GM18520 (cell line): ENCODE data around the gene ITPRID2.

Experiments
- ATAC-seq: cut with Tn5 transposase; IDR thresholded peaks from one replicate; pipeline ENCODE4 v1.9.1; 2021; ENCODE audit not compliant: unreplicated experiment

ITPRID2 gene

GRCh38 chr2:181891258-181891965 lies at the start of gene ITPRID2:
TSS of gene ITPRID2 (plus strand) at chr2:181891730. CDS start at chr2:181892067, 337 bp downstream.
- peak; percentile 80 for ATAC-seq

GRCh38 chr2:181844551-181845290 lies 46.8 kb upstream of the ITPRID2 start:
- no peak for ATAC-seq

DNA sequence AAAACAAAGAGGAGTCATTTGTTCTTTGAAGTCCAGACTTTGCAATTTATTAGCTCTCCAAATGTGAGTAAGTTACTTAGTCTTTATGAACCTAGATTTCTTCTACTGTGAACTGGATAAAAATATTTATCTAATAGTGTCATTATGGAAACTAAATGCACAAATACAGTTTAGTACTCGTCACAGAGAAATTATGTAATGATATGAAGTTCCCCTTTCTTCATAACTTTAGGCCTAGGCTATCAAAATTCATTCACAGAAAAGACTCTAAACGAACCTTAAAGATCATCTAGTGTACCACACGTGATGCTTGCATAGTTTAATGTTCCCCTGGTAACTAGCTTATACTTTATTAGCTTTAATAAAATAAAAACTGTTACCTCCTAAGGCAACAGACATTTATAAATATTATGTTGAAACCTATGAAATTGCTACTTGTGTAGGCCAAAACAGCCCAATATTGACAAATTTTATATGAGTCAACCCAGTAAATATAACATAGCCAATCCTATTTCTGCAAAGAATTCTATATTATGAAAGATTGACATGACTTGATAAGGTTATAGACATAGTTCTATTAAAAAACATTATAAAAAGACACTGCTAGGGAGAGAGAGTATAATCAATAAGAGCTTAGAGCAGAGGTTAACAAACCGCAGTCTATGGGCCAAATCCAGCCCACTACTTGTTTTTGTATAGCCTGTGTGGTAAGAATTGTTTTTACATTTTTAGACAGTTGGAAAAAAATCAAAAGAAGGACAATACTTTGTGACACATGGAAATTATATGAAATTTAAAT lies 44.9 kb upstream of the ITPRID2 start:
- no peak for ATAC-seq

DNA sequence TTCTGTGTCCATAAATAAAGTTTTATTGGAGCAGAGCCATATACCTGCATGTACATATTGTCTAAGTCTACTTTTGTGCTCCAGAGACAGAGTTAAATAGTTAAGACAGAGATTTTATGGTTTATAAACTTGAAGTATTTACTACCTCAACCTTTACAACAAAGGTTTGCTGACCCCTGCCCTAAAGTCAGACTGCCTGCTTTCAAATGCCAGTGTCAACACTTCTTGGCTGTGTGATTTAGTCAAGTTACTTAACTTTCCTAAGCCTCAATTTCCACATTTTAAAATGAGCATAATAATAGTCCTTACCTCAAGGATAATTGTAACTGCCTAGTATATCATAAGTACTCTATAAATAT lies 44.4 kb upstream of the ITPRID2 start:
- no peak for ATAC-seq

DNA sequence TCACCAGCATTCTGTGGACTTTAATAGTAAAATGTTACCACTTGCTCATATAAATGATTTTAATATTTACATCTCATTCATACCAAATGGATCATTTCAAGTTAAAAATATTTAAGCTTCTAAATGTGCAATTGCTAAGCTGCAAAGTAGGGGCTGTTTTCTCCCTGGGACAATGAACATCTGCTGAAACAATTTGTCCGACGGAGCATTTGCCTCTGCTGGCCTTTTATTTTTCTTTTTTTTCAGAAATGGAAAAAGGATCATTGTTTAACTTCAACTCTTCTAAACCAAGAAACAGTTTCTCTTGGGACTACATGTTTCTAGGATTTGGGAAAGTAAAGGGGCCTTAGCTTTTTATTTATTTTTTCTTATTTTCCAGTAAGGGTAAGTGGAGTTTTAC lies 43.8 kb upstream of the ITPRID2 start:
- no peak for ATAC-seq

DNA sequence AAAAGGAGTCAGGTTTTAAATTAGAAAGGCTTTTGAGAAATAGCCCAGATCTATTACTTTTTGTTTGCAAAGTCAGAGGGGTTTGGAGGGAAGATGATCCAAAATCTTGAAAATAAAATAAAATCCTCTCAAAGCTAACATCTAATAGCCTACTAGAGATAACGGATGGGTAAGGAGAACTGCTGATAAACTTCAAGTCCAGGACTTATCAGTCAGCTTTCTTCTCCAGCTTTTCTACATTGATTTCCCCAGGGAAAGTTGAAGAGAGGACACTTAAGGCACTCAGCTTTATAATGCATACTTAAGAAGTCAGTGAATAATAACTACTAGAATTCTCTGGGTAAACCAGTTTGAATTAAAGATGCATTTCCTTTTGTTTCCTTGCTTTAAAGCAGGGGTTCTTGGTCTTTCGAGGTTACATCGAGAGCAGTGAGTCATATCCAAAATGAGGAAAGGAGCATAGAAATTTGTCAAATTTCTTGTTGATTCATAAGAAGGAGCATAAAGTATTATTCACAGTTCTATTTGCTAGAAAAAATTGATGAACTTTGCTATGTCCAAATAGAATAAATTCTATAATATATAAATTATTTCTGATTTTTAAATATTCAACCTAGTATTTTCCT lies 43.2 kb upstream of the ITPRID2 start:
- ATAC-seq: no peak

DNA sequence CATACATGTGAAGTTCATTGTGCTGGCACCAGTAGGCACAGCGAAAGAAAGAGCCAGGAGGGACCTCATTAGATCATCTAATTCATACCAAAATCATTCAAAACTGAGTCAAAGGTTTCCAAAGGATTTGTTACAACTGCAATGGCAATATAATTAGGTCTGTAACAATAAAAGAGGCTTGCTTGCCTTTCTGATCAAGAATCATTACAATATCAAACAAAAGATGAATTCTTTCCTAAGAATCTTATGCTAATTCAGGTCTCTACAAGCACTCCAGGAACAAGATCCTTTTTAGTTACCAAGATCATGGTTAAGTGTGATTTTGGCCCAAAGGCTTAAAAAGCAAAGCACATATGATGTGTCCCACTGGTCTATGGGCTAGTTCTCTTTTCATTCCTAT lies 41.9 kb upstream of the ITPRID2 start:
- ATAC-seq: no peak

GRCh38 chr2:181850936-181851560 lies 40.5 kb upstream of the ITPRID2 start:
- ATAC-seq: no peak

- ATAC-seq: no peak
Observed at GRCh38 chr2:181851726-181852125, 39.8 kb upstream of the ITPRID2 start.

DNA sequence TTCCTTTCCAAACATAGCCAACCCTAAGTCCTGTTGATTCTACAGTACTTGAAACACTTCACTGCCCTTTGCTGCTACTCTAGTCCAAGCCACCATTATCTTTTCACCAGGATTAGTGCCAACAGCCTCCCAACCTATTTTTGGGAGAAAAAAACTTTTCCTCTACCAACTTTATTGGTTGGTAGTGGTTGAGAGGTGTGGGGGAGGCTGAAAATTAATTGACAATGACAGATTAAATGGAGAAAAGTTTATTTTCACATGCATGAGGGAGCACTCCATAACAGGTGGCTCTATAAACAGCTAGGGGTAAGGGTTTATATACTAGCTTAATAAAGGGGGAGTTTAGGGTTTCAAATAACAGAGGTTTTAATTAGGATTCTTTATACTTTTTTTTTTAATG lies 37.8 kb upstream of the ITPRID2 start:
- ATAC-seq: no peak

GRCh38 chr2:181857483-181857882 lies 34.0 kb upstream of the ITPRID2 start:
- no peak for ATAC-seq

DNA sequence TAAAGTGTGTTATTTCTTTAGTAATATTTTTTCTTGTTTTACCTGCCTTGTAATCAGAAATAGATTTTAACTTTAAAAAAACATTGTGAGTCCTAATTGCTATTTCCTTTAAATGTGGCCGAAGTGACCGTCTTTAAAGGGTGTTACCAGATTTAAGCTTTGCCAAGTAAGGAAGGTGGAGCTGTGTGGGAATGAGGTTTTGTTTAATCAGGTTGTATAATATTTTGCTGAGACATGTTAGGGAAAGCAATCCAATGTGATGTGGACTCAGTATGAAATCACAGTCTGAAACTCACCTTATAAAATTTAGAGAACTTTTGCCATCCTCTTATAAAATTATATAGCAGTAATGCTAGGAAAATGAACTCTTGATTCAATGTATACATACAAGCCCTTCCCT lies 32.9 kb upstream of the ITPRID2 start:
- ATAC-seq: no peak

- no peak for ATAC-seq
Observed at GRCh38 chr2:181859123-181859522, 32.4 kb upstream of the ITPRID2 start.

DNA sequence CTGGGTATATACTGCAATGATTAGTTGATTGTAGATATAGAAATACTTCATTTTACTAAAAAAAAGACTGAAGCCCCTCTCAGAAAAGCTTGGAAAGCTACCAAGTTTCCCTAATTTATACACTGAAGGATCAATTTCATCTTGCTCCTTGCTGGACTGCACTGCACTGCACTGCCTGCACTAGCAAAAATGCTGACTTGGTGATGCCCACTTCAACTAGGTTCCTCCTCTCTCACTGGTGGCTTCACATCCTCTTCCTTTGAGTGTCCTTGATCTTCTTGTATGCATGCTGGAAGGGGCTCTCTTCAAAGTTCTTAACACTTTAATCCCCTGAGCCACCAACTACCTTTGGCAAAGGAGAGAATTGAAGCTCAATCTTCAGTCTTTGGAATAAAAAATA lies 31.7 kb upstream of the ITPRID2 start:
- no peak for ATAC-seq

GRCh38 chr2:181861379-181861778 lies 30.2 kb upstream of the ITPRID2 start:
- ATAC-seq: no peak

DNA sequence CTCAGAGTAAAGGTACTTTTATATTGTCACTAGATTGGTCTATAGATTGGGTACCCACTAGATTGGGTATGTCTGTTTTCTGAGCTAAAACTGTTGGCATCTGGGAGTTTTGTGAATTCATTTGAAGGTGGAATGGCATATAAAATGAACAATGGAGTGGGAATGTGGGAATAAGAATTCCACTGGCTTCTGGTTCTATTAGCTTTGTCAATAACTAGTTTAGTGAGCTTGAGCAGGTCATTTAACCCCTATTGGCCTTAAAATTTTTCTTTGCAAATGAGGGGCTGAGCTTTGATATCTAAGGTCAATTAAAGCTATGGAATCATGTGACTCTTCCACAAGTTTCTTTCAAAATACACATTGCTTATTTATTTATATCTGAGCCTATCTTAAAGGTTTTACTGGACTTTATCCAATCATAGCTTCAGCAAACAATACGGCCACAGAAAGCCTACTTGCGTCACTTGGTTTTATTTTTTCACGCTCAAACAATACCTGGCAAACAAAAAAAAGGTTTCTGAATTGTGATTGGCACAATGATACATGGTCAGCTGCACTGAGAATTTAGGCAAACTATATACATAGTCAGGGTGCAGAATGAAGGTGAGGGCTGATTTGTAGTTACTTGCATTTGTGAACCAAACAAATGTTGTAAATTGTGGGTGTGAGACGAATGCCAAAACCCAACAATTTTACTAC lies 28.8 kb upstream of the ITPRID2 start:
- ATAC-seq: no peak

- ATAC-seq: no peak
Observed at GRCh38 chr2:181872178-181872577, 19.4 kb upstream of the ITPRID2 start.

GRCh38 chr2:181876614-181877063 lies 14.9 kb upstream of the ITPRID2 start:
- ATAC-seq: no peak

- no peak for ATAC-seq
Observed at GRCh38 chr2:181877181-181877664, 14.3 kb upstream of the ITPRID2 start.

- no peak for ATAC-seq
Observed at GRCh38 chr2:181878448-181878847, 13.1 kb upstream of the ITPRID2 start.
